HCT116 (cell line): Measurements from ENCODE around the gene CACNA1C. TPM values are rescaled to one million over a fixed set of nuclear protein-coding genes. Genes with fewer than 3 reads are reported as not detected.

Experiments used
- ATAC-seq: fragments of 200-7000 bp; cut with Tn5 transposase; 2 replicates; pipeline ENCODE4 v1.9.1; 2020; ENCODE audit warnings: mild to moderate bottlenecking, moderate library complexity
- BruUV-seq: library from RNA; stranded (reverse); fragments of 400-500 nt; replicated peaks from 2 replicates; lab custom pipeline; 2021; lab: Mats Ljungman, UMichigan
- CTCF ChIA-PET: fragments of 300-600 bp; sonication (Branson Sonifier 250); formaldehyde crosslinking; loops from one replicate; lab custom pipeline; 2021; ENCODE audit warnings: antibody characterized with exemption; lab: Charles Lee
- POLR2A ChIA-PET: fragments of 300-600, 350-600 bp; sonication (Branson Sonifier 250); formaldehyde crosslinking; loops from one replicate; lab custom pipeline; 2021; ENCODE audit warnings: antibody characterized with exemption; lab: Charles Lee
- RAD21 ChIA-PET, 2 experiments: fragments of 300-600 bp; sonication (Branson Sonifier 250); formaldehyde crosslinking; loops; one replicate each; lab custom pipeline; 2023; ENCODE audit warnings: low total read pairs in 2 of 2; ENCODE audit not compliant: uncharacterized antibody in 2 of 2, unreplicated experiment in 2 of 2, low non-redundant PET in 1 of 2; lab: Charles Lee
- DNase-seq: peaks from one replicate; pipeline ENCODE4 v3.0.0-alpha.2; 2010; ENCODE audit warnings: low read depth, low spot score
- H2AFZ ChIP-seq: fragments of 200-600 bp; shearing (Covaris generic), sonication (generic); 2 replicates; pipeline ENCODE4 v1.6.1; 2017; ENCODE audit warnings: low read depth, mixed run types, mixed read lengths, antibody characterized with exemption, low read length; ENCODE audit not compliant: poor library complexity, severe bottlenecking
- H3K27ac ChIP-seq: 2 replicates; pipeline ENCODE4 v1.5.1; 2012; ENCODE audit warnings: low read depth, low read length
- H3K27me3 ChIP-seq: fragments of 200-600 bp; sonication (generic); 2 replicates; pipeline ENCODE4 v1.6.1; 2016; ENCODE audit warnings: mixed run types, low read length, mixed read lengths; ENCODE audit not compliant: insufficient read depth
- H3K36me3 ChIP-seq, 2 experiments: fragments of 200-500 bp in 1 of 2; fragments of 200-600 bp in 1 of 2; sonication (Bioruptor generic) in 1 of 2; sonication (generic) in 1 of 2; 2 replicates each; pipeline versions ENCODE4 v1.5.1 to v1.6.1; 2014 to 2016; ENCODE audit warnings: low read length in 2 of 2, inconsistent platforms in 1 of 2, mixed read lengths in 1 of 2, mixed run types in 1 of 2; ENCODE audit not compliant: insufficient read depth in 2 of 2, control insufficient read depth in 1 of 2
- H3K4me1 ChIP-seq, 2 experiments: fragments of 200-600 bp in 1 of 2; sonication (generic) in 1 of 2; 2 replicates each; pipeline versions ENCODE4 v1.5.1 to v1.6.1; 2012 to 2017; ENCODE audit warnings: low read length in 2 of 2, inconsistent platforms in 1 of 2, mild to moderate bottlenecking in 1 of 2, mixed read lengths in 1 of 2, mixed run types in 1 of 2, moderate library complexity in 1 of 2; ENCODE audit not compliant: insufficient read depth in 2 of 2, control insufficient read depth in 1 of 2
- H3K4me2 ChIP-seq: fragments of 200-600 bp; sonication (generic); 2 replicates; pipeline ENCODE4 v1.6.1; 2017; ENCODE audit warnings: mixed run types, low read length, mixed read lengths
- H3K4me3 ChIP-seq, 2 experiments: fragments of 200-600 bp in 1 of 2; sonication (generic) in 1 of 2; replicated peaks in 1 of 2; 2 replicates each; pipeline ENCODE4 v1.5.1; 2011 to 2016; ENCODE audit warnings: low read length in 2 of 2, control low read depth in 1 of 2, low read depth in 1 of 2, mild to moderate bottlenecking in 1 of 2, mixed read lengths in 1 of 2, mixed run types in 1 of 2
- H3K79me2 ChIP-seq: fragments of 200-600 bp; sonication (generic); 2 replicates; pipeline ENCODE4 v1.6.1; 2017; ENCODE audit warnings: mild to moderate bottlenecking, mixed run types, low read length, moderate library complexity, mixed read lengths; ENCODE audit not compliant: insufficient read depth
- H3K9ac ChIP-seq: fragments of 200-600 bp; sonication (generic); 2 replicates; pipeline ENCODE4 v1.6.1; 2016; ENCODE audit warnings: low read length, mixed read lengths
- H3K9me2 ChIP-seq: fragments of 200-600 bp; sonication (generic), shearing (Covaris generic); 2 replicates; pipeline ENCODE4 v1.6.1; 2017; ENCODE audit warnings: mixed run types, mild to moderate bottlenecking, moderate library complexity; ENCODE audit not compliant: insufficient read depth
- H3K9me3 ChIP-seq, 2 experiments: fragments of 200-500 bp in 1 of 2; fragments of 200-600 bp in 1 of 2; sonication (Bioruptor generic) in 1 of 2; sonication (generic) in 1 of 2; 2 replicates each; pipeline ENCODE4 v1.6.1; 2014 to 2017; ENCODE audit warnings: low read length in 2 of 2, mixed read lengths in 2 of 2, inconsistent platforms in 1 of 2, low read depth in 1 of 2, mild to moderate bottlenecking in 1 of 2, mixed run types in 1 of 2, moderate library complexity in 1 of 2; ENCODE audit not compliant: control insufficient read depth in 1 of 2, insufficient read depth in 1 of 2
- H4K20me1 ChIP-seq: fragments of 200-600 bp; sonication (generic), shearing (Covaris generic); 2 replicates; pipeline ENCODE4 v1.6.1; 2017; ENCODE audit warnings: mixed run types, mild to moderate bottlenecking, moderate library complexity; ENCODE audit not compliant: insufficient read depth
- CBX3 ChIP-seq: IDR thresholded peaks from 2 replicates; pipeline ENCODE4 v1.6.1; 2012; ENCODE audit warnings: low read depth
- CEBPB ChIP-seq: IDR thresholded peaks from 2 replicates; pipeline ENCODE4 v1.6.1; 2012; ENCODE audit warnings: low read depth
- EGR1 ChIP-seq: IDR thresholded peaks from 2 replicates; pipeline ENCODE4 v1.6.1; 2012; ENCODE audit warnings: low read depth
- ELF1 ChIP-seq: IDR thresholded peaks from 2 replicates; pipeline ENCODE4 v1.6.1; 2012; ENCODE audit warnings: low read depth, borderline replicate concordance
- EZH2 ChIP-seq: fragments of 200-600 bp; sonication (generic); IDR thresholded peaks from 2 replicates; pipeline ENCODE4 v1.6.1; 2017; ENCODE audit warnings: antibody characterized with exemption, mixed run types
- EZH2phosphoT487 ChIP-seq: fragments of 200-600 bp; IDR thresholded peaks from 2 replicates; pipeline ENCODE4 v1.6.1; 2018; ENCODE audit warnings: antibody characterized with exemption, borderline replicate concordance
- FOSL1 ChIP-seq: IDR thresholded peaks from 2 replicates; pipeline ENCODE4 v1.6.1; 2012; ENCODE audit warnings: low read depth
- JUND ChIP-seq: IDR thresholded peaks from 2 replicates; pipeline ENCODE4 v1.6.1; 2012
- MAX ChIP-seq: IDR thresholded peaks from 2 replicates; pipeline ENCODE4 v1.6.1; 2012
- POLR2A ChIP-seq: IDR thresholded peaks from 2 replicates; pipeline ENCODE4 v1.7.0; 2011; ENCODE audit warnings: borderline replicate concordance; ENCODE audit not compliant: insufficient read depth, insufficient read length; ENCODE audit errors: extremely low read depth
- POLR2AphosphoS5 ChIP-seq: IDR thresholded peaks from 2 replicates; pipeline ENCODE4 v1.6.1; 2011; ENCODE audit warnings: mild to moderate bottlenecking, low read depth, low read length, moderate library complexity
- SIN3A ChIP-seq: IDR thresholded peaks from 2 replicates; pipeline ENCODE4 v1.6.1; 2012; ENCODE audit warnings: low read depth
- SP1 ChIP-seq: IDR thresholded peaks from 2 replicates; pipeline ENCODE4 v1.6.1; 2012; ENCODE audit warnings: low read depth
- SRF ChIP-seq: IDR thresholded peaks from 2 replicates; pipeline ENCODE4 v1.6.1; 2012; ENCODE audit warnings: low read depth
- TCF7L2 ChIP-seq: IDR thresholded peaks from 2 replicates; pipeline ENCODE4 v1.7.0; 2011; ENCODE audit warnings: borderline replicate concordance, inconsistent platforms; ENCODE audit not compliant: insufficient read depth, insufficient read length; ENCODE audit errors: extremely low read depth
- ZFX ChIP-seq: fragments of 450-650 bp; IDR thresholded peaks from 2 replicates; pipeline ENCODE4 v1.6.1; 2017
- ZNF274 ChIP-seq: fragments of 200-500 bp; sonication (Bioruptor generic); IDR thresholded peaks from 2 replicates; pipeline ENCODE4 v1.6.1; 2014; ENCODE audit warnings: mild to moderate bottlenecking, low read depth, low read length, inconsistent platforms
- intact Hi-C: fragments of 100-400 bp; cut with micrococcal nuclease; formaldehyde crosslinking; loops from 2 replicates; pipeline ENCODE4 v1.10.0; 2022
- total RNA-seq: library from RNA; stranded (reverse); gene quantifications from one replicate; pipeline ENCODE4 v1.2.1, GENCODE V29; 2021; ENCODE audit not compliant: unreplicated experiment
- TF ChIP-seq, protein P1 (sequence below): IDR thresholded peaks from 2 replicates; pipeline ENCODE4 v1.6.1; 2012
- TF ChIP-seq, protein P2 (sequence below): IDR thresholded peaks from 2 replicates; pipeline ENCODE4 v1.6.1; 2012; ENCODE audit warnings: low read depth

The CACNA1C gene
- total RNA-seq, 1 experiment from 2014 or later = 0.05 TPM

DNA sequence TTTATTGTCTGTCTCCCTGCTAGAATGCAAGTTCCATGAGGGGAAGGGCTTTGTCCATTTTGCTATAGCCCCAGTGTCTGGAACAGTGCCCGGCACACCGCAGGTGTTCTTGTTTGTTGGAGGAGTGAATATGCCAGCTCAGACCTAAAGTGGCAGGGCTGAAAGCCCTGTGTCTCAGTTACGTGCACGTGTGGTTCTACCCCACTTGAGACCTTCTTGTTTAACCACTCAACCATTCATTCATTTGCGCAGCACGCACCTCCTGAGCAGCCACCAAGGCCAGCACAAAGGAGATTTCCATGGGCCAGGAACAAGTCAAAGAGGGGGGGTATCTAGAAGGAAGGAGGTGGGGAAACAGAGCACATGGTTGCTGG, 404.0 kb downstream of the CACNA1C start:
- ATAC-seq (no peak), DNase-seq (no peak)
- intact Hi-C loops = no loop called here
- no peaks in the 10 kb centered on the region for H3K9me3 ChIP-seq
- H3K79me2 ChIP-seq = no peaks in the 10 kb centered on the region
- no peaks in the 10 kb centered on the region for H4K20me1 ChIP-seq
- ChIA-PET CTCF (no interaction called here), RAD21 (no interaction called here), POLR2A (no interaction called here)
- BruUV-seq = no TSS peak
- H3K4me3 ChIP-seq = no peak overlapping the region
- H2AFZ ChIP-seq = no peak overlapping the region
- H3K9me2 ChIP-seq = no peaks in the 10 kb centered on the region
- no peak overlapping the region for H3K9ac ChIP-seq
- H3K27me3 ChIP-seq = peaks cover 5% of the 10 kb centered on the region; the same call in 1 of the 2 replicates
- TF ChIP-seq EGR1 (no peak), MAX (no peak), SP1 (no peak), TCF7L2 (no peak), POLR2AphosphoS5 (no peak), FOSL1 (no peak), ELF1 (no peak), ZFX (no peak), EZH2 (no peak), CEBPB (no peak), EZH2phosphoT487 (no peak), POLR2A (no peak), ZNF274 (no peak), CBX3 (no peak), JUND (no peak), SIN3A (no peak), SRF (no peak)
- TF ChIP-seq, protein P1, sequence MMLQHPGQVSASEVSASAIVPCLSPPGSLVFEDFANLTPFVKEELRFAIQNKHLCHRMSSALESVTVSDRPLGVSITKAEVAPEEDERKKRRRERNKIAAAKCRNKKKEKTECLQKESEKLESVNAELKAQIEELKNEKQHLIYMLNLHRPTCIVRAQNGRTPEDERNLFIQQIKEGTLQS = no peak
- TF ChIP-seq, protein P2, sequence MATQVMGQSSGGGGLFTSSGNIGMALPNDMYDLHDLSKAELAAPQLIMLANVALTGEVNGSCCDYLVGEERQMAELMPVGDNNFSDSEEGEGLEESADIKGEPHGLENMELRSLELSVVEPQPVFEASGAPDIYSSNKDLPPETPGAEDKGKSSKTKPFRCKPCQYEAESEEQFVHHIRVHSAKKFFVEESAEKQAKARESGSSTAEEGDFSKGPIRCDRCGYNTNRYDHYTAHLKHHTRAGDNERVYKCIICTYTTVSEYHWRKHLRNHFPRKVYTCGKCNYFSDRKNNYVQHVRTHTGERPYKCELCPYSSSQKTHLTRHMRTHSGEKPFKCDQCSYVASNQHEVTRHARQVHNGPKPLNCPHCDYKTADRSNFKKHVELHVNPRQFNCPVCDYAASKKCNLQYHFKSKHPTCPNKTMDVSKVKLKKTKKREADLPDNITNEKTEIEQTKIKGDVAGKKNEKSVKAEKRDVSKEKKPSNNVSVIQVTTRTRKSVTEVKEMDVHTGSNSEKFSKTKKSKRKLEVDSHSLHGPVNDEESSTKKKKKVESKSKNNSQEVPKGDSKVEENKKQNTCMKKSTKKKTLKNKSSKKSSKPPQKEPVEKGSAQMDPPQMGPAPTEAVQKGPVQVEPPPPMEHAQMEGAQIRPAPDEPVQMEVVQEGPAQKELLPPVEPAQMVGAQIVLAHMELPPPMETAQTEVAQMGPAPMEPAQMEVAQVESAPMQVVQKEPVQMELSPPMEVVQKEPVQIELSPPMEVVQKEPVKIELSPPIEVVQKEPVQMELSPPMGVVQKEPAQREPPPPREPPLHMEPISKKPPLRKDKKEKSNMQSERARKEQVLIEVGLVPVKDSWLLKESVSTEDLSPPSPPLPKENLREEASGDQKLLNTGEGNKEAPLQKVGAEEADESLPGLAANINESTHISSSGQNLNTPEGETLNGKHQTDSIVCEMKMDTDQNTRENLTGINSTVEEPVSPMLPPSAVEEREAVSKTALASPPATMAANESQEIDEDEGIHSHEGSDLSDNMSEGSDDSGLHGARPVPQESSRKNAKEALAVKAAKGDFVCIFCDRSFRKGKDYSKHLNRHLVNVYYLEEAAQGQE = no peak
- no peak overlapping the region for H3K4me2 ChIP-seq
- H3K36me3 ChIP-seq = no peaks in the 10 kb centered on the region
- no peaks in the 10 kb centered on the region for H3K4me1 ChIP-seq
- H3K27ac ChIP-seq = no peak overlapping the region
